Heart left ventricle (tissue), 13 donors: ENCODE data around the gene PRKCA.

Experiments used
- POLR2A ChIP-seq, 2 donors: fragments of 450-650 bp; IDR thresholded peaks; one replicate each; pipeline ENCODE4 v1.6.1; 2017; ENCODE audit warnings: antibody characterized with exemption in 2 of 2, mild to moderate bottlenecking in 2 of 2, moderate library complexity in 2 of 2
- TF ChIP-seq, protein P1 (sequence below), 12 donors: fragments of 200-600 bp; sonication (generic) in 4 of 12; IDR thresholded peaks; one replicate each; pipeline versions ENCODE4 v1.5.0 to v1.8.0; 2018 to 2022; ENCODE audit warnings: antibody characterized with exemption in 12 of 12, mild to moderate bottlenecking in 5 of 12
- donor health status: ischemic (EF 13 %, LVEDD 7.1; RV severe dilation, severe dysfunction).
- donor health status: DM: no; HTN: yes; CAD: no.
- donor health status: DM: no; HTN: no; CAD: no.
- donor health status: ischemic (EF 25% LVEDD 6.9; RV normal size, moderate dysfunction).
- donor health status: ischemic (EF 25% LVEDD 5.7; RV mildly dilated, moderate dysfunction).
- donor health status: ischemic (EF 35%, LVEDD 5.7; RV mildly dilated, moderate dysfunction).
- donor health status: nonischemic (EF 11% LVEDD 7.7; RV severe dilation, severe dysfunction).
- donor health status: DM: yes; HTN: yes; CAD: no.
- donor health status: PGD.
- donor health status: ischemic (EF 29% LVEDD 5.4; RV normal size, mild dysfunction).
- donor health status: nonischemic (EF 23%, LVEDD 6.1; RV moderate dilation, normal function).

DNA sequence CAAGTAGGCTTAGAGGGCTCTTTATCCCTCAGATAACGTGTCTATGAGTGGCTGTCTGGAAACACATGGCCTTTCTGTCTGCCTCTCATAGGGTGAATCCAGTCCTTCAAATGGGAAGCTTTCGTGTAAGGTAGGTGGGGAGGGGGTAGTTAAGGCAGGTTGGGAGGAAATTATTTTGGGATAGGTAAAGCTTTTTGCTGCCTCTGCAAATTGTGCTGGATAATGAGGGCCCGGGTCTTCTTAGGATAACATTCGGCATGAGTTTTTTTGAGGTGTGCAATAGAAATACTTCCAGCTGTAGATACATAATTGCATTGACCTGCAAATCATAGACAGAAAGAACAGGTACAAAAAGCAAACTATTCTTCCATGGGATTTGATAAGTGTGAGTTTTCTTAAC is 189.7 kb downstream of the PRKCA start:
- TF ChIP-seq, protein P1, sequence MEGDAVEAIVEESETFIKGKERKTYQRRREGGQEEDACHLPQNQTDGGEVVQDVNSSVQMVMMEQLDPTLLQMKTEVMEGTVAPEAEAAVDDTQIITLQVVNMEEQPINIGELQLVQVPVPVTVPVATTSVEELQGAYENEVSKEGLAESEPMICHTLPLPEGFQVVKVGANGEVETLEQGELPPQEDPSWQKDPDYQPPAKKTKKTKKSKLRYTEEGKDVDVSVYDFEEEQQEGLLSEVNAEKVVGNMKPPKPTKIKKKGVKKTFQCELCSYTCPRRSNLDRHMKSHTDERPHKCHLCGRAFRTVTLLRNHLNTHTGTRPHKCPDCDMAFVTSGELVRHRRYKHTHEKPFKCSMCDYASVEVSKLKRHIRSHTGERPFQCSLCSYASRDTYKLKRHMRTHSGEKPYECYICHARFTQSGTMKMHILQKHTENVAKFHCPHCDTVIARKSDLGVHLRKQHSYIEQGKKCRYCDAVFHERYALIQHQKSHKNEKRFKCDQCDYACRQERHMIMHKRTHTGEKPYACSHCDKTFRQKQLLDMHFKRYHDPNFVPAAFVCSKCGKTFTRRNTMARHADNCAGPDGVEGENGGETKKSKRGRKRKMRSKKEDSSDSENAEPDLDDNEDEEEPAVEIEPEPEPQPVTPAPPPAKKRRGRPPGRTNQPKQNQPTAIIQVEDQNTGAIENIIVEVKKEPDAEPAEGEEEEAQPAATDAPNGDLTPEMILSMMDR (IDR thresholded peaks at IDR 0.05), result no peak
- TF ChIP-seq POLR2A (IDR thresholded peaks at IDR 0.05), result no peak
